HL-60 (cell line): ENCODE measurements around the gene ABCC4.

ENCODE experiments used
- DNase-seq, 2 experiments: peaks; one replicate each; pipeline ENCODE4 v3.0.0-alpha.2; 2010 to 2020; ENCODE audit warnings: low read depth in 1 of 2, low spot score in 1 of 2
- H3K27ac ChIP-seq: fragments of 250-450 bp; sonication (Bioruptor Pico); replicated peaks from 2 replicates; pipeline ENCODE4 v1.5.1; 2020; ENCODE audit warnings: mild to moderate bottlenecking, moderate library complexity
- H3K27me3 ChIP-seq: fragments of 250-450 bp; sonication (Bioruptor Pico); 2 replicates; pipeline ENCODE4 v1.5.1; 2021; ENCODE audit warnings: mild to moderate bottlenecking, moderate library complexity; ENCODE audit not compliant: insufficient read depth, poor library complexity, severe bottlenecking
- H3K4me3 ChIP-seq: replicated peaks from 2 replicates; pipeline ENCODE4 v1.5.1; 2011; ENCODE audit warnings: mild to moderate bottlenecking, control low read depth, low read length; ENCODE audit not compliant: insufficient read depth
- CTCF ChIP-seq: IDR thresholded peaks from one replicate; pipeline ENCODE4 v1.5.1; 2011; ENCODE audit warnings: low read length, control low read depth, inconsistent platforms; ENCODE audit not compliant: insufficient read depth
- GABPA ChIP-seq: IDR thresholded peaks from 2 replicates; pipeline ENCODE4 v1.6.1; 2012; ENCODE audit warnings: low read depth
- POLR2AphosphoS5 ChIP-seq: IDR thresholded peaks from 2 replicates; pipeline ENCODE4 v1.6.1; 2012; ENCODE audit warnings: low read depth
- REST ChIP-seq: IDR thresholded peaks from 2 replicates; pipeline ENCODE4 v1.6.1; 2012; ENCODE audit warnings: low read depth; ENCODE audit not compliant: insufficient replicate concordance
- SPI1 ChIP-seq: IDR thresholded peaks from 2 replicates; pipeline ENCODE4 v1.6.1; 2012; ENCODE audit warnings: low read depth, mild to moderate bottlenecking, borderline replicate concordance

Gene ABCC4

DNA sequence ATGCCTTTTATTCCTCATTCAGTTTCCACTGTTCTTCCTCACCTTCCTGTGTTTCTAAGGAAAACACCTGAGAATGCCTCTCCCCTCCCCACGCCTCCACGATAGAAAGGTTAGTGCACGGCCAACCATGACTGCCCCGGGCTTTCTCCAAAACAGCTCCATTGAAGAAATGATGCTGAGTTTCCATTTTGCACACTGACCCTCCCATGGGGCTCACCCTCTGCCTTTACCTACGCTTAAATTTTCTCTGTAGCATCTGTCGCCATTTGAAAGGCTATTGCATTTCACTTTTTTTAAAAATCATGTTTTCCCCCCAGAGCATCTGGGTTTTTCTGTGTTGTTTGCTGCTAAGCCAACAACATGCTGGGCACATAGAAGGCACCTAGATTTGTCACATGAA lies 48.2 kb downstream of the ABCC4 start:
- no peak for DNase-seq
- H3K27me3 ChIP-seq, result no peaks in the 10 kb centered on the region
- no peak for TF ChIP-seq SPI1
- no peak for TF ChIP-seq POLR2AphosphoS5
- no peak for TF ChIP-seq CTCF
- no peak for TF ChIP-seq GABPA
- TF ChIP-seq REST, result no peak
- H3K4me3 ChIP-seq, result no peak overlapping the region
- H3K27ac ChIP-seq, result no peak overlapping the region

GRCh38 chr13:95251641-95252040 lies 49.6 kb downstream of the ABCC4 start:
- H3K27ac ChIP-seq, result no peak overlapping the region
- no peak overlapping the region for H3K4me3 ChIP-seq
- H3K27me3 ChIP-seq, result no peaks in the 10 kb centered on the region
- TF ChIP-seq GABPA (no peak), SPI1 (no peak), CTCF (no peak), POLR2AphosphoS5 (no peak), REST (no peak)
- DNase-seq, result no peak

DNA sequence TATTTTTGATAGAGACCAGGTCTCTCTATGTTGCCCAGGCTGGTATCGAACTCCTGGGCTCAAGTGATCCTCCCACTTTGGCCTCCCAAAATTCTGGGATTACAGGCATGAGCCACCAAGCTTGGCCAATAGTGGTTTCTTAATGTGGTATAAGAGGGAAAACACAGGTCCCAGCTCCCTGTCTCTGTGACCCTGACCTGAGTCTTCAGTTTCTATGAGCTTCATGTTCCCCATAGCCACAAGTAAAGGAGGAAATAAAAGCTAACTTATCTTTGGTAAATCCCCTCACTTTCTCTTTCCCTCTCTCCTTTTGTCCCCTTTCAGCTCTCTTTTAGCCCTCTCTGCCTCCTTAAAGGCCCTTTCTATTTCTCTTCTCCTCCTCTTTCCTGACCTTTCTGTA lies 50.3 kb downstream of the ABCC4 start:
- Histone ChIP-seq H3K27ac (no peak overlapping the region), H3K27me3 (no peaks in the 10 kb centered on the region), H3K4me3 (no peak overlapping the region)
- TF ChIP-seq CTCF, result no peak
- TF ChIP-seq SPI1, result no peak
- no peak for TF ChIP-seq POLR2AphosphoS5
- TF ChIP-seq GABPA, result no peak
- no peak for TF ChIP-seq REST
- no peak for DNase-seq
